ENCODE measurements around the gene ZBP1.

ZBP1 gene

DNA sequence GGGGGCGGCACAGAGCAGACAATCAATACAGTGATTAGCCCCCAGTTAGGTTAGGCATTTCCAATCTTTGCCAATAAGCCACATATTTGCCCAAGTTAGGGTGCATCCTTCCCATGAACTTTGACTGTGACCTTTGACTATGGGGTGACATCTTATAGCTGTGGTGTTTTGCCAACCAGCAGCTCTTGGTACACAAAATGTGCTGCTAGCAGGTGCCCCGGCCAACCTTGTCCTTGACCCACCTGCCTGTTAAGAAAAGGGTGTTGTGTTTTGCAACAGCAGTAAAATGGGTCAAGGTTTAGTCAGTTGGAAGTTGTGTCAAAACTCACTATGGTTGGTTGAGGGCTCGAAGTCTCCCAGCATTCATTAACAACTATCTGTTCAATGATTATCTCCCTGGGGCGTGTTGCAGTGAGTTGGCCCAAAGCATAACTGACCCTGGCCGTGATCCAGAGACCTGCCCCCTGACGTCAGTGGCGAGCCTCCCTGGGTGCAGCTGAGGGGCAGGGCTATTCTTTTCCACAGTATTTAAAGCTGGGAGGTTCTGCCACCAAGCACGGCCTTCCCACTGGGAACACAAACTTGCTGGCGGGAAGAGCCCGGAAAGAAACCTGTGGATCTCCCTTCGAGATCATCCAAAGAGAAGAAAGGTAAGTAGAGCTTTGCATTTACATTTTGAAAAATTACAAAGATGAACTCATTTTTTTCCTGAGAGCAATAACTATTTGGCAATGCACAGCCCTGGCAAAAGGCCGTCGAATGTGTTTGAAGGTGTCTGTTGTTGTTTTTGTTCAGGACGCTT lies 59.5 kb downstream of the ZBP1 start, which contains the start of gene PCK1:
PCK1 (plus strand) TSS at position 557 of the 802 bp plus-strand sequence. CDS start 302 bp downstream, outside the sequence.
- H3K4me3 ChIP-seq = no peak within 1 kb of the TSS
- DNase-seq (ENCODE audit: low read depth, low spot score) = no peak
- H3K36me3 ChIP-seq (ENCODE audit: insufficient read depth, low read length) = no peaks in the 10 kb centered on the region
- no peaks in the 10 kb centered on the region for H3K9me3 ChIP-seq (ENCODE audit: low read depth, low read length)
- H3K27ac ChIP-seq = no peak within 1 kb of the TSS
- TF ChIP-seq POLR2AphosphoS5 (IDR thresholded peaks at IDR 0.05; ENCODE audit: borderline replicate concordance, low read depth, low read length) (no peak), EZH2 (IDR thresholded peaks at IDR 0.05) (no peak)
- H3K9ac ChIP-seq (ENCODE audit: insufficient read length) = no peak within 1 kb of the TSS

DNA sequence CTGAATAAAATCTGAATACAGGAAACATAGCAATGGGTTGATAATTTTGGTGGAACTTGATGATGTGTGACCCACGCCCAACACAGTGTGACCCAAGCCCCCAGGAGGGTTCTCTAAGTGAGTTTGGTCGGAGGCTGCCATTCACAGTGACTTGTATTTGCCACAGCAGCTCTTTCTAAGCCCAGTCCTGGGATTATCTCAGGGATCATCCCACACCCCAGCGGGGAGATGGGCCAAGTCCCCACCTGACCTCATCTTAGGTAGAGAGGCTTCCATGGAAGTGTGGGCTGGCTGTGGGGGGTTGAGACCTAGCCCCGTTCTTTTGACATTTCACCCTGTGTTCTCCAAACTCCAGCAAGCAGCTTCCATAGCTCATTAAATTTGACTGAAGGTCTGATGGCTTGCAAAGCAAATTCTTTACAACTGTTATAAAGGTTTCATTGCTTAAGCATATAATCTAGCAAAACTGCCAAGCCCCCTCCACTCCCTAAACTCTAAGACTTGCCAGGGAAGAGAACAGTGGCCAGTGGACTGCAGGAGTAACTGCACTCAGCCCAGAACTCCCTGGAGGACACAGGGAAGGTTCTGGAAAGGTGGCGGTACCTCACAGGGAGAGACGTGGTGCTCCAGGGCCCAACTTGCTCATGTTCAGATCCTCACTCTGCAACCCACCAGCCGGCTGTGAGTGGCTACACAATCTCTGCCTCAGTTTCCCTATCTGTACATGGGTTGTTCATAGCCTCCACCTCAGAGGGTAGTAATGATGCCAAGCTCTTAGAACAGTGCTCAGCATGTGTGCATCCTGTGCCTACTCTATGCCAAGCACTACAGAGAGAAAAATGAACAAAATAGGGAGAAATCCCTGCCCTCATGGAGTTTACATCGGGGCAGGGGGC lies 60.3 kb downstream of the ZBP1 start:
- TF ChIP-seq FOXP2 (optimal IDR thresholded peaks at IDR 0.05; ENCODE audit: control extremely low read depth, extremely low read length, insufficient read depth) = no peak
- no peak for TF ChIP-seq POLR2AphosphoS5 (IDR thresholded peaks at IDR 0.05; ENCODE audit: borderline replicate concordance, low read depth, low read length)
- TF ChIP-seq EZH2 (IDR thresholded peaks at IDR 0.05) = no peak
- no peak for DNase-seq (ENCODE audit: low read depth, low spot score)
- no peak overlapping the region for H3K4me3 ChIP-seq
- H3K27ac ChIP-seq = no peak overlapping the region
- no peaks in the 10 kb centered on the region for H3K9me3 ChIP-seq (ENCODE audit: low read depth, low read length)
- no peaks in the 10 kb centered on the region for H3K36me3 ChIP-seq (ENCODE audit: insufficient read depth, low read length)
- no peak overlapping the region for H3K9ac ChIP-seq (ENCODE audit: insufficient read length)

DNA sequence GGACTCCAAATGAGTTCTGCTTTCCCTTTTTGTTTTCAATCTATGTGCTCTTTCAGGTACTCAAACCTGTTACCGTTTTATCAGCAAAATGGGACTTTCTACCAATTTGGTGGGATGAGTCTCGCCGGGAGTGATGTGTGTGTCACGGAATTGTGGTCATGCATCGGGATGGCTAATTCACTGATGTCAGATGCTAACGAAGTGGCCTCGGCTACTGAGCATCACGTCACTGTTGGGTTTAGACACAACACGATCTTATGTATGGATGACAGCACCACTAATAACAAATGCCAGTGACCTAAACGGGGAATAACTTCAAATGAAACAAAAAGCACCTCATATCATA lies 61.0 kb downstream of the ZBP1 start:
- H3K4me3 ChIP-seq = no peak overlapping the region
- no peak overlapping the region for H3K9ac ChIP-seq (ENCODE audit: insufficient read length)
- DNase-seq (ENCODE audit: low read depth, low spot score) = no peak
- no peaks in the 10 kb centered on the region for H3K36me3 ChIP-seq (ENCODE audit: insufficient read depth, low read length)
- H3K27ac ChIP-seq = no peak overlapping the region
- no peak for TF ChIP-seq EZH2 (IDR thresholded peaks at IDR 0.05)
- H3K9me3 ChIP-seq (ENCODE audit: low read depth, low read length) = no peaks in the 10 kb centered on the region

DNA sequence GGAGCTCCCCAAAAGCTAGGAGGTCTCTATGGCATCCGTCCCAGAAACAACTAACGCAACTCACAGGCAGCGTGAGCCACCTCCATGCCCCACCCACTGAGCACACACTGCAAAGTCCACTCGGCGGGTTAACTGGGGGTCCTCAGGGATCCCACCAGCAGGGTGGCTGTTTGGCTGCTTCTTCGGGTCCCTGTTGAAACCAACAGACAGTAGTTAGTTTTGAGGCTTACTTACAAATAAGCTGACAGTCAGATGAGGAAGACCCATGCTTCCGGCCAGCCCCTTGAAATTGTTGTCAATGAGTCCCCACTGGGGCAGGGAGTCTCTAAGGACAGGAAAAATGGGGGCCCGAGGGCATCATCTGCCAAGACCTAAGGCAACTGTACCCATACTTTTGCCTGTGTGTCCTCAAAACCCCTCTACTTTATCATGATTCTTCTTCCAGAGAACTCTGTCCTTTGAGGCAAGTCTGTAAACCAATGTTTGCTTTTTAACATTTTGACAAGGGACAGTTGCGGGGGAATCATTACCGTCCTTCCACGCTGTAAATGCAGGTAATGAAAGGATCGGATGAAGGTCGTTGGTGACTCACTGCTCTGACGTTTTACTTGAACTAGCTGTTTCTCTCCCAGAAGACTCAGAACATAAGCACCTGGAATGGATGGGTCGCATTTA lies 61.5 kb downstream of the ZBP1 start:
- no peaks in the 10 kb centered on the region for H3K9me3 ChIP-seq (ENCODE audit: low read depth, low read length)
- DNase-seq (ENCODE audit: low read depth, low spot score) = no peak
- no peak overlapping the region for H3K9ac ChIP-seq (ENCODE audit: insufficient read length)
- H3K4me3 ChIP-seq = no peak overlapping the region
- H3K36me3 ChIP-seq (ENCODE audit: insufficient read depth, low read length) = no peaks in the 10 kb centered on the region
- no peak overlapping the region for H3K27ac ChIP-seq
- TF ChIP-seq FOXP2 (optimal IDR thresholded peaks at IDR 0.05; ENCODE audit: control extremely low read depth, extremely low read length, insufficient read depth) = no peak

DNA sequence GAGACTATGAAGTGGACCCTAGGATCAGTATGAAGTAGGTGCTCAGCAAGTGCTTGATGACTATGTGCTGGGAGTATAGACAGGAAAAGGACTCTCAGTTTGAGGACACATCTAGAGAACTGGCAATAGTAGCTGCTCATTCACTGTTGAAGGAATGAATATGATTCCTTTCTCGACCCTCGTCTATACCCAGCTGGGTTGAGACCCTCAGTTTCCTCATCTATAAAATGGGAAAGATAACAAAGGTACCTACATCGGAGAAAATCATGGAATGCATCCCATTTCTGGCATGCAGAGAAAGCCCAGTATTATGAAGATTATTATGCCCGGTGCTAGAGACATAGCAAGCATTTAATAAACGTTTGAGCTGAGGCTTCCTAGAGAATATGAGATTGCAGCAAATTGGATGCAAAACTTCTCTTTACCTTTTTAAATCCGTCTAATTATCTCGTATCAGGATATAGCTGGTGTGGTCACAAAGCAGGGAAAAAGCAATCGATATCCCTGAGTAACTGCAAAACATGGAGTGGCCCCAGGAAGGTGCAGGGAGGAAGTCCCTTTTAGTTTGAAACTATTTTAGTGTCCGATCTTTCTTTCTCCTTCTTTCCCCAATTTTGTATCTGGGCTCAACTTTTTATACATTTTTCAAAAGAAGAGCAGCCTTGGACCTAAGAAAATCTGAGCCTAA lies 62.2 kb downstream of the ZBP1 start:
- Histone ChIP-seq H3K36me3 (ENCODE audit: insufficient read depth, low read length) (no peaks in the 10 kb centered on the region), H3K9ac (ENCODE audit: insufficient read length) (no peak overlapping the region), H3K4me3 (no peak overlapping the region), H3K9me3 (ENCODE audit: low read depth, low read length) (no peaks in the 10 kb centered on the region), H3K27ac (no peak overlapping the region)
- no peak for DNase-seq (ENCODE audit: low read depth, low spot score)
- TF ChIP-seq FOXP2 (optimal IDR thresholded peaks at IDR 0.05; ENCODE audit: control extremely low read depth, extremely low read length, insufficient read depth) (no peak), EZH2 (IDR thresholded peaks at IDR 0.05) (no peak)

DNA sequence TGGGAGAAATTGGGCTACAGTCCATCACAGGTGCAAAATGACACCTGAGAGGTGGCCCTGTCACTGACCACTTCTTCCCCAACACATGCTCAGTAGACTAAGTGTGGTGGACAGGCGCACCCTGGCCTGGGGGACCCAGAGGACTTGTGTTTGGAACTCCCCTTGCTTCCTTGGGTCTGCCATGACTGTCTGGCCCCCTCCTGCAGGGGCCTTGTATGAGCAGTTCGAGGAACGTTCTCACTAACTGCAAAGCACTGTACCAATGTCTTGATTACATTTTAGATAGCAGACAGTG lies 63.3 kb downstream of the ZBP1 start:
- no peak overlapping the region for H3K27ac ChIP-seq
- TF ChIP-seq FOXP2 (optimal IDR thresholded peaks at IDR 0.05; ENCODE audit: control extremely low read depth, extremely low read length, insufficient read depth) (no peak), EZH2 (IDR thresholded peaks at IDR 0.05) (no peak), POLR2AphosphoS5 (IDR thresholded peaks at IDR 0.05; ENCODE audit: borderline replicate concordance, low read depth, low read length) (no peak)
- no peak overlapping the region for H3K9ac ChIP-seq (ENCODE audit: insufficient read length)
- H3K36me3 ChIP-seq (ENCODE audit: insufficient read depth, low read length) = no peaks in the 10 kb centered on the region
- DNase-seq (ENCODE audit: low read depth, low spot score) = no peak
- no peaks in the 10 kb centered on the region for H3K9me3 ChIP-seq (ENCODE audit: low read depth, low read length)
- H3K4me3 ChIP-seq = no peak overlapping the region

DNA sequence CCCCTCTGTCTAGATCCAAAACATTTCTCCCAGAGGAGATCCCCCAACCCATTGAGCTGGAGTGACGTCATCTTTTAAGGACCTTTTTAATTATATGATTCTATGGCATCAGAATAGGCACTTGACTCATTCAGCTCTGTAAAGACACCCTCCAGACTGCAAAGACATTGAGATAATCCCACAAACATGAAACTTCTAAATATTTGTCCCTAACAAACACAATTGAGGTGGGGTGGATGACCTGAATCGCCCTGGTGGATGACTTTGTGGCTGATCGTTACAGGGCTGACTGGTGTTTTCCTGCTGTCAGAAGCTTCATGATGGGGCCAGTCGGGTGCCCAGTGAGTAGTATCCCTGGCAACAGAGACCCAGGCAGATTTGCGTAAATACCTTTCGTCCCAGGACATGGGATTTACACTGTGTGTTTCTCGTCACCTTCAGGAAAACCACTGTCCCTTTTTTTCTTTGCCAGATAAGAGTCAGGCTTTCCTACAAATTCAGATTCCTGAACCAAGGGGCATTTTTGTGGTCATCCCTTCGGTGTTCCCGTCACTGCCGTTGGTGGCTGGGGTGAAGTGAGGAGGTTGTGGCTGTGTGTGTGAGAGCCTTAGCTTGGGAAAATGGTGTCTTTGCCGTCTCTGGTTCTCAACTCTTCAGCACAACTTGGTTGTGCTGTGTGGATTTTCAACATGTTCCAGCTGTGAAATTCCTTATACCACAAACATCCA lies 64.6 kb downstream of the ZBP1 start:
- no peak overlapping the region for H3K4me3 ChIP-seq
- no peak overlapping the region for H3K9ac ChIP-seq (ENCODE audit: insufficient read length)
- no peaks in the 10 kb centered on the region for H3K9me3 ChIP-seq (ENCODE audit: low read depth, low read length)
- H3K27ac ChIP-seq = no peak overlapping the region
- no peaks in the 10 kb centered on the region for H3K36me3 ChIP-seq (ENCODE audit: insufficient read depth, low read length)
- no peak for DNase-seq (ENCODE audit: low read depth, low spot score)
- TF ChIP-seq POLR2AphosphoS5 (IDR thresholded peaks at IDR 0.05; ENCODE audit: borderline replicate concordance, low read depth, low read length) (no peak), FOXP2 (optimal IDR thresholded peaks at IDR 0.05; ENCODE audit: control extremely low read depth, extremely low read length, insufficient read depth) (no peak), EZH2 (IDR thresholded peaks at IDR 0.05) (no peak)

Measured in SK-N-MC (cell line).